HT-29 (cell line): ENCODE measurements around the gene TULP1. TPM values are rescaled to one million over a fixed set of nuclear protein-coding genes. Genes with fewer than 3 reads are reported as not detected.

Experiments
- DNase-seq: peaks from one replicate; pipeline ENCODE4 v3.0.0-alpha.2; 2015; ENCODE audit warnings: low spot score
- total RNA-seq: library from RNA; depleted of rRNA; stranded (reverse); fragments of >200 nt; shearing (Covaris generic); gene quantifications from 2 replicates; pipeline ENCODE4 v1.2.3, GENCODE V29; 2014

Gene TULP1
- total RNA-seq, 1 experiment from 2014 or later, result 0.48 TPM

DNA sequence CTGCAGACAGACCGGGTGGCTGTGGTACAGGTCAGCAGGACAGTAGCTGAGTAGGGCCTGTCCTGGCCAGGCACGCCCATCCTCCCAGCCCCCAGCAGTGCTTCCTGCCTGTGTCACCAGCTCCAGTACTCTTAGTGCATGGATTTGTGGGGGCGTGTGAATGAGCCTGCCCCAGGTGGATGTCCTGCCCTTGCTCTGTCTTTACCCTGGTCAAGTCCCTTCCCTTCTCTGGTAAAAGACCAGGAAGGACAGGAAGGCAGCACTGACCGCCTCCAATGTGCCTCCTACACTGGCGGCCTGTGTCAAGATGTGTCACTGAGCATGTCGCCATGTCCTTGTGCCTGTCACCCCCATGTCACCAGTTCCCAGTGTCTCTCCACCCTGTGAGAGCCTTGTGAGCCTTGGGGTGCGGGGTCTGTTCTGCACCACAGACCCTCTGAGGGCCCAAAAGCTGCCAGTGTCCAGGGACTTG, 27.7 kb downstream of the TULP1 start:
- peak; percentile 42 for DNase-seq

DNA sequence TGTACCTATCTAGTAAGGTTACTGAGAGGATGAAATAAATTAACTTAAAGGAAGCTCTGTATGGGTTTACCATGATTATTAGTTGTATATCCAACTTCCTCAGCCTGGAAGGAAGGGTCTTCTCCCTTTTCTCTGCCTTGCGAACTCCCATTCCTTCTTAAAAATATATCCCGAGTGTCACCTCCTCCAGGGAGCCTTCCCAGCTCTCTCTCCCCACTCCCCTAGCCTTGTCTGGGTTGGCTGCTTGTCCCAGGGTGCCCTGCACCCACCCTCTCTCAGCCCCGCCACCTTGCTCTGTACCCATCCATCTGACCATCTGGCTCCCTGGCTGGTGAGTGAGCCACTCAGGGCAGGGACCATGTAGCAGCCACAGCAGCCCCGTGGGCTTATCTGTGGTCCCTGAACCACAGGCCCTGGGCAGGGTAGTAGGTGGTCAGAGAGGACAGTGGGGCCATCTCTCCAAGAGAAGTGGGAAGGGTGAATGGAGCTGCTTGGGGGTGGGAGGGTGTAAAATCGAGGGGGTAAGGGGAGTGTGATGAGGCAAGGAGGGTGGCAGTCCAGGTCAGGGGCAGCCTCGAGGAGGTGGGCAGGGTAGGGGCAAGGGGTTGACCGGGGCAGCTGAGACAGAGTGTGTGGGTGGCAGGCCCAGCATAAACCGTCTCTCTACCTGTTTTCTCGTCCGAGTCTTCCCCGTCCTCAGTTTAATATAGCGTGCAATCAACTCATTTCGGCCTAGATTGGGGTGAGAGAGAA, 28.6 kb downstream of the TULP1 start:
- DNase-seq, result no peak

DNA sequence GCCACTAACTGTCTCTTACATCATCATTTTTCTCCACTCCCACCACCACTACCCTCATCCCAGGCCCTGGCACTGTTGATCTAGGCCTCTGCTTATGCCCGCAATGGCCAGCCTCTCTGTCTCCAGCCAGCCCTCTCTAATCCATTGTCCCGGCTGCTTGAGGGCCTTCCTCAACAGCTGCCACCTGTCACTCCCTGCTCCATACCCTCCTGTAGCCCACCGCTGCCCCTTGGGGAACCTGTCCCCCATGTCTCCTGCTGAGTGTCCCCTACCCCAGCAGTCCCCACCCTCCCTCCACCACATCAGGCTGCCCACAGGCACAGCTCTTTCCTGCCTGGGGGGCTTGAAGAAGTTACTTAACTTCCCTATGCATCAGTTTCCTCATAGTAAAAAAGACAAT, 29.2 kb downstream of the TULP1 start:
- no peak for DNase-seq

DNA sequence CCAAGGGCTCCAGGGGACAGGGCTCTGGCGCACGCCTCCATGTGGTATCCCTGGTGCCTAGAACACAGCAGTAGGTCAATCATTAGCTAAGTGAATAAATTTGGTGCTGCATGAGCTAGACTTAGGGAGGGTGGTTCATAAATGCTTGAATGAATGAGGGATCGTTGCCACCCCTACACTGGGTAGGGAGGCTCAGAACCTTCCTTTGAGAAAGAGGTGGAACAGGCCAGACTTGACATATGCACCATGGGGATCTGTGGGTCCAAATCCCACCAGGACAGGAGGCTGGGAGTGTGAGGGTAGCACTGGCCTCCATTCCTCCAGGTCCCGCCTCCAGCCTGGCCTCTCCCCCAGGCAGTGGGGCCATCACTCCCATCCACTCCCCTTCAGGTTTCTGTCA, 29.6 kb downstream of the TULP1 start:
- DNase-seq, result no peak

DNA sequence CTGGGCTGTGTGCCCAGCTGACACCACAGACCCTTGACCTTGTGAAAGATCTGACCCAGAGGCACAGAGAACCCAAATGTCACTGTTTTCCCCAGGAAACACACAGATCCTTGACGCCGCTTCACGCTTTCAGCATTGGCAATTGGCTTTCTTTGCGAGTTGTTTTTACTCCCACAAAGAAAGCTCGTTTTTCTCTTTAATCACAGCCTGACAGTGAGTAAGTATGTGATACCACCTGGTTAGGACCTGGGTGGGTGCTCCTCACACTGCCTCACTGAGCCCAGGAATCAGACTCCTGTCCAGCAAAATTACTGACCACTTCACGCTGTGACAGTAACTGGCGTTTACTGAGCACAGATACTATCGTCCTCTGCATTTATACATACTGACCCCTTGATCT, 31.5 kb downstream of the TULP1 start:
- no peak for DNase-seq

DNA sequence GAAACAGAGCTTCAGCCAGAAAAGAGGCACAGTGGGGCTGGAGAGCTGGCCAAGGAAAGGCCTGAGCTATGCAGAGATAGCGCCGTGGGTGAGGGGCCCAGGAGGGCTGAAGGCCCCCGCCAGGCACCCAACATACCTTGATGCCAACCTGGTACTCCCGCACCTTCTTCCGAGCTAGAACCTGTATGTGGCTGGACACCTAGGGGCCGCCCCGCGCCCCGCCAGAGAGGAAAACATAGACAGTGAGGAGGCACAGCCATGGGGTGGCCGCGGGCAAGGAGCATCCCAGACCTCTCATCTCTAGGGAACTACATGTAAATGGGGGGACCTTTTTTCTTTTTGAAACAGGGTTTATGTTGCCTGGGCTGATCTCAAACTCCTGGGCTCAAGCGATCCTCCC, 32.5 kb downstream of the TULP1 start:
- no peak for DNase-seq

DNA sequence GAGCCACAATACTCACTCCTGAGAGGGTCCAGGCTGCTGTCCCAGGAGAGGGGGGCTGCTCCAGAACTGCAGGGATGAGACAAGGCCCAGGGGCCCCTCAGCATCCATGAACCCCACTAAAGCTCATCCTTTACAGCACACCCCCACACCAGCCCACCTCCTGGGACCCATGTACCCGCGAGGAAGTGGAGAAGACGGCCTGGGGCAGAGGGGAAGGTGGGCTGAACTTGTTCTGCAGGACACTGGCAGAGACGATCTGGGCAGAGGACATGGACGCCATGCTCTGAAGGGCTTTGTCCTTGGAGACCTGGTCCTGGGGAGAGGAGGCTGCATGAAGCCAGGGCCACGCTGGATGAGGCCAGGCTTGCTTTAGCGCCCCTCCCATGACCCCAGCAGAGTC, 34.4 kb downstream of the TULP1 start:
- DNase-seq, result no peak

DNA sequence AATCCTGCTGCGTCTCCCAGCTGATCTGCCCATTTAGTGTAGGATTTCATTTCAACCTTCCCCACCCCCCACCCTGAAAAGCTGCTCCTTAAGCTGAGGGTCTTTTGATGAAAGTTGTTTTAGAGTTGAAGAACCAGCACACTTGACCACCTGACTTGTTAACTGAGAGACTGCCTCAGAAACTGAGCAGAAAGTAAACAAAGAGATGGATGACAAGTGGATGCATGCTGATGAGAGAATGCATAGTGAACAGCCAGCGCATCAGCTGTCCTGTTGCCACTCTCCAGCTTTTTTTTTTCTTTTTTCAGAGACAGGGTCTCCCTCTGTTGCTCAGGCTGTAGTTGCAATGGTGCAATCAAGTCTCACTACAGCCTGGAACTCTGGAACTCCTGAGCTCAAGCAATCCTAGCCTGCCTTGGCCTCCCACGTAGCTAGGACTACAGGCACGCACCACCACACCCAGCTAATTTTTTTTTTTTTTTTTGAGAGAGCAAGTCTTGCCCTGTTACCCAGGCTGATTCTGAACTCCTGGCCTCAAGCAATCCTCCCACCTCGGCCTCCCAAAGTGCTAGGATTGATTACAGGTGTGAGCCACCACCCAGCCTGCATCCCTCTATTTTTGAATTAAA, 35.0 kb downstream of the TULP1 start:
- DNase-seq, result no peak

DNA sequence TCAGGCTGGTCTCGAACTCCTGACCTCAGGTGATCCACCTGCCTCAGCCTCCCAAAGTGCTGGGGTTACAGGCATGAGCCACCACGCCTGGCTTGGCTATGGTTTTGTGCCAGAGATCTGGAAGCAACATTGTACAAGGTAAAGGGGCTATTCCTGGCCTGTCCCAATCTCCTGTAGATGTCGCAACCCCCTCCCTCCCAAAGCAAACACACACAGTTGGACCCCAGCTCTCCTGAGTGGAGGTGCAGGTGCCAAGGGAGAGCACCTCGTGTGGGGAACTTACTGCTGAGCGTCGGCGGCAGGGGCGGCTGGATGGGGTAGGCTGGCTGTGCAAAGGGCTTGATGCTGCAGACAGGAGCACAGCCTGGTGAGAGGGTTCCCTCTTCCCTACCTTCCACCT, 35.7 kb downstream of the TULP1 start:
- no peak for DNase-seq

DNA sequence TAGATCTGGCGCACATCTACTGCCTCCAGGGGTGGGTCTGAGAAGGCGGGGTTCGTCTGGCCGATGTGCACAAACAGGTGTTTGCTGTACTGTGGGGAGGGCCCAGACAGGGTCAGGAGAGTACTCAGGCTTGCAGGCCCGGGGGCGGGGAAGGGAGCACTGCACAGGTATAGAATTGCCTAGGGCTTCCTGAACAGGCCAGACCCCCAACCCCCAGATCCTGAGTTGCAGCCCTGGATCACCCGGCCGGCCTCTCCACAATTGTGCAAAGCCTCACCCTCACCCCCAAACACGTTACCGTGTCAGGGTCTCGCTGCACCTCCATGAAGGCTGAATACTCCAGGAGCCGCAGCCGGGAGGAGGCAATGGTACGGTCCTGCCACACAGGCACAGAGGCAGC, 36.7 kb downstream of the TULP1 start:
- no peak for DNase-seq

DNA sequence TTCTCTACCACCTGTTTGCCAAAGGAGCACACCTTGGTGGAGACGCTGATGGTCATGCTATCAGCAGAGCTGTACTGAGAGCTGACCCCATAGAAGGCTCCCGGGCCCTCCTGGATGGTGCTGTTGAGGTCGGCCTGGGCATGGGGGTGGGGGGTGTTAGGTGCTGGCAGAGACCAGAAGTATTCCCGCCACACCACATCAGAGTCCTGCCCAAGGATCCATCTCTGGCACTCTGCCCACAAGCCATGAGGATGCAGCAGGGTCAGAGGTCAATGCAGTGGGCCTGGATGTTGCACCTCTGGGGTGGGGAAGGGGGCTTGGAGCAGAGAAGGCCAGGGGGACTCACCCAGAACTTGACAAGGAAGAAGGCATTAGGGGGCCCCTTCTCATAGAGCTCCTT, 37.1 kb downstream of the TULP1 start:
- DNase-seq, result no peak

DNA sequence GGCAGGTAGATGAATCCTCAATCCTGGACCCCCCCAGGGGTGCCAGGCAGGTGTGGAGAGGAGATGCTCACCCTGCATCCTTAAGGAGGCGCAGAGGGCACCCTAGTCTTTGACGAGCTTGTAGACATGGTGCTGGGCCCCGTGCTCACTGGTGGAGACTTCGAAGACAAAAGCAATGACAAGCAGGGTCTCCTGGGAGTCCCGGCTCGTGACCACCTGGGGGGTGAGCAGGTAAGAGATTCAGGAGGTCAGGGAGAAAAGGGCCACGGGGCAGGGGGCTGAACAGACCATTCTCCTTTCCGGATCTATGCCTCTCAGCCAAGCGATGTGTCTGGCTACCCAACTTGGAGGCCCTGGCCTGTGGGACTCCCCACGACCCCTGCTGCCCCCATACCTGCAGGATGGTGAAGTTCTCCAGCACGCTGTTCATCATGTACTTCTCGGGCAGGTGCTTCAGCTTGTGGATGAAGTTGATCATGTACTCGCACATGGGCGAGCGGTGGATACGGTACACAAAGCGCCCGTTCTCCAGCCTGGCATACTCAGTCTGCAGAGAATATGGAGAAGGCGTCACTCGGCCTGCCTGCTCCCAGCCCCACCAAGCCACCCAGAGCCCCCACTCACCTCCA, 37.6 kb downstream of the TULP1 start:
- no peak for DNase-seq

DNA sequence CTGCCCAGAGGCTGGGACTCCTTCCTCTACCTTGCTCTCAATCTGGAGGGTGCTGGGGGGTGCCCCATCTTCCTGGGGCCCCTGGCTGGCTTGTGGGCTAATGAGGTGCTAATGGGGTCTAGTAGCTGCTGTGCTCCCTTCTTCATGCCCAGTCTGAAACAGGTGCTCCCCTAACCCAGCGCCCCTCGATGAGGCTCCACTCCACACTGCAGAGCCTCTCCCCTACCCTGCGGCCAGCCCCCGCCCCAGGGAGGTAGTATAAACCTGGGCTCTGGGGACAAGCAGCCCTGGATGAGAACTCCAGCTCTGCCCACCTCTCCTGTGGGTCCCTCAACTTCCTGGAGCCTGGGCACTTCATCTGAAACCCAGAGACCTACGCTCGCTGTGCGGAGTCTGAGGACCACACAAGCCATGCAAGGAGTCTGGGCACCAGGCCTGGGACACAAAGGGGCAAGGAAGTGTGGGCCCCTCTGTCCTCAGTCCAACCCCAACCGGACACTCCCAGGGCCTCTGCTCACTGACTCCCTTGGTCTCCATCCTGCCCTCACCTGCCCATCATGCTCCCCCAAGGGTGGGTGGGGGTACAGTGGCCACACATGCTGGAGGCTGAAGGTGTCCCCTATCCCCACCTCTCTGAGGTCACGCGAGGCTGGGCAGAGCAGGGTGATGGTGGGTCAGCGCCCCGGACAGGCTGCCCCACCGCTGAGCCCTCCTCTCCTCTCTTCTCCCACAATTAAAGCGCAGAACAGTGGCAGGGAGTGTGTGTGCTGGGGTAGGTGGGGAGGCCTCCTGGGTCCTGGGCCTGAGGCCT, 38.4 kb downstream of the TULP1 start:
- DNase-seq, result no peak

DNA sequence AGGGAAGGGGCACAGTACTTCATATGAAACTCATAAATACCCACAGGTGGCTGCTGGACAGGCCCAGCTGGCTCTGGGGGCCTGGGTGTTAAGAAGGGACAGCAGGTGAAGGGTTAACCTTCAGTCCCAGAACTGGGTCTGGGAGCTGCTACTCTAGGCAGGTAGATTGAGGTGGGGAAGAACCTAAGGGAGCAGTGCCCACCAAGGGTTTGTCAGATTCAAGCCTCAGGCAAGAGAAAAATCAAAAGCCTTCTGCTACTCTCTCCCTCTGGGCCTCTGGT, 38.9 kb downstream of the TULP1 start:
- no peak for DNase-seq

DNA sequence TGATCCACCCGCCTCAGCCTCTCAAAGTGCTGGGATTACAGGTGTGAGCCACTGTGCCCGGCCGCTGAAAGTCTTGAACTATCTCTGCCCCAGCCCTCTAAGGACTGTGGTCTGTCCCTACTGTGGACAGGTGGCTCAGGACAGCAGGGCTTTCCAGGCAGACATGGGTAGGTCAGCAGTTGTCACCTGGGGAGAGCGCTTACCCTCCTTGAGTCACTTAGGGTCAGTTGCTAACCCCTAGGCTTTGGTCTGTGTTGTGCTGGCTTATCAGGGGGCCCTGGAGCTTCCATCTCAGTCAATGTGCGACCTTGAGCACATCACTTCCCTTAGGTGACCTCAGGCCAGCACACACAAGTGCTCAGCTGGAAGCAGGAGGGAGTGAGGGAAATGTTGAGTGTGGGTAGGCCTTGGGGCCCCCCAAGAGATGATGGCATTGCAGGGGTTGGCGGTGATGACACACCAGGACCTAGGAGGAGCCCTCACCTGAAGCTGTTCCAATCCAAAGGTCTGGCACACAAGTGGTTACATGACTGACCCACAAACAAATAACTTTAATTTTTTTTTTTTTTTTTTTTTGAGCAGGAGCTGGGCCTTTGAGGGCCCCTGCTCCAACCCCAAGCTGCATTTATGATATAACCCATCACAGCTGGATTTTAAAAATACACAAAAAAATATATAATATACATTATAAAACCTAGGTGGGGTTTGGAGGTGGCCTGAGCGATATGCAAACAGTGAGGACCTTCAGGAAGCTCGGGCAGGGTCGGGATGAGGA, 39.4 kb downstream of the TULP1 start:
- DNase-seq, result no peak

DNA sequence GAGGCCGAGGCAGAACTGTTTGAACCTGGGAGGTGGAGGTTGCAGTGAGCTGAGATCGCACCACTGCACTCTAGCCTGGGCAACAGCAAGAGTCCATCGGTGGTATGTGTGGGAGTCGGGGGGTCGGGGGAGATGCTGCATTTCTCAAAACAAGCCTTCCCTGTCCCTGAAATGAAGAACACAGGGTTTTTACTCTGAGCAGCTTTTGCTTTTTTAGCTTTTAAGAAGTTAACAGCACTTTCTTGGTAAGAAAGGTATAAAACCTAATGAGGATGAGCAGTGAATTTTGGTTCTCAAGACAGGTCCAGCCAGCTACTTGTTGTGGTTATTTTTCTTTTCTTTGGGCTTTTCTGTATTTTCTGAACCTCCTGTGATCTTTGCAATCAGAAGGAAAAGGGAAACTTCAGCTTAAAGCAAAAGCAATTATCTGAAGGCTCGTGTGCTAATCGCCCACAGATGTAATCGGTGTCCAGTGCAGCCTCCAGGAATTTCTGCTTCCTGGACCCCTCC, 40.8 kb downstream of the TULP1 start:
- no peak for DNase-seq

DNA sequence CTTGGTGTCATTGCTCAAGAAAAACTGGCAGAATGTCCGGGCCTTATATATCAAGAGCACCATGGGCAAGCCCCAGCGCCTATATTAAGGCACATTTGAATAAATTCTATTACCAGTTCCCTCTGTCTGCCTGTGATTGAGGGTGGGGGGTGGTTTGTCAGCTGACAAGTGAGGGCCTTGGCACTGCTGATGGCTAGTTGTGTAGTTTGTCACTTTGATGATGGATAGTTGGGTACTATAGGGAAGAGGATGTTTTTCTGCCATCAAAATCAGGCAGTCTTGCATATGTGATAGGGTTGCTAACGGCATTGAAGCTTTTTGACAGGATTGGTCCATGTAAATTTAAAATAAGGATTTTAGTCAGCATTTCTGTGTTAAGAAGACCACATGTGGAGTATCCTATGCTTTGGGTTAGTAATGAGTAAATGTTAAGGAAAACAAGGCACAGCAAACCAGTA, 42.0 kb downstream of the TULP1 start:
- no peak for DNase-seq

DNA sequence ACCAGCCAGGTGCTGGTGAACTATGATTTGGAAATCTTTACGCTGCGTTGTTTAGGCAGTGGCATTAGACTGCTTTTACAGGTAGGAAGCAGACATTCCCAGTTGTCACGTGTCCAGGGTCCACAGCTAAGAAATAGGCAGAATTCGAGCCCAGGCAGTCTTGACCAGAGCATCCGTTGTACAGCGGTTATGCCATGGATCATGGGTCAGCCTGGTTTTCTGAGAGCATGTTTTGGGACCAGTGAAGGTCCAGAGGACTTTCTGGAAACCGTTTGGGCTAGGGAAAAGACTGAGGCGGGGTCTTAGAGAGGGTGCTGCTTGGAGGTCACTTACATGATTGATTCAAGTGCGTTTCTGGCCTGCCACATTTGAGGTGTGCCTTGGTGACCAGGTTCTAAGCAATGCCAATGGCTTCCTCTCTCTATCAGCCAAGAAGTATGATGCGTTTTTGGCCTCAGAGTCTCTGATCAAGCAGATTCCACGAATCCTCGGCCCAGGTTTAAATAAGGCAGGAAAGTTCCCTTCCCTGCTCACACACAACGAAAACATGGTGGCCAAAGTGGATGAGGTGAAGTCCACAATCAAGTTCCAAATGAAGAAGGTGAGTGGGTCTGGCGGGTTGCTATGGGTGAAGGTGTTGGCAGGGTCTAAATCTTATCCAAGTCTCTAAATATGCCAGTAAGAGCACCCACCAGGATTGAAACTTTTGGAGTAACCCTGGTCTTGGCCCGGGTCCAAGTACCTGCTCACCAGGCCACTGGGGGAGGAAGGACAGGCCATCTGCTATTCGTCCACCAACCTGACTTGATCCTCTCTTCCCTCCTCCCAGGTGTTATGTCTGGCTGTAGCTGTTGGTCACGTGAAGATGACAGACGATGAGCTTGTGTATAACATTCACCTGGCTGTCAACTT, 42.7 kb downstream of the TULP1 start:
- DNase-seq, result peak; percentile 56

DNA sequence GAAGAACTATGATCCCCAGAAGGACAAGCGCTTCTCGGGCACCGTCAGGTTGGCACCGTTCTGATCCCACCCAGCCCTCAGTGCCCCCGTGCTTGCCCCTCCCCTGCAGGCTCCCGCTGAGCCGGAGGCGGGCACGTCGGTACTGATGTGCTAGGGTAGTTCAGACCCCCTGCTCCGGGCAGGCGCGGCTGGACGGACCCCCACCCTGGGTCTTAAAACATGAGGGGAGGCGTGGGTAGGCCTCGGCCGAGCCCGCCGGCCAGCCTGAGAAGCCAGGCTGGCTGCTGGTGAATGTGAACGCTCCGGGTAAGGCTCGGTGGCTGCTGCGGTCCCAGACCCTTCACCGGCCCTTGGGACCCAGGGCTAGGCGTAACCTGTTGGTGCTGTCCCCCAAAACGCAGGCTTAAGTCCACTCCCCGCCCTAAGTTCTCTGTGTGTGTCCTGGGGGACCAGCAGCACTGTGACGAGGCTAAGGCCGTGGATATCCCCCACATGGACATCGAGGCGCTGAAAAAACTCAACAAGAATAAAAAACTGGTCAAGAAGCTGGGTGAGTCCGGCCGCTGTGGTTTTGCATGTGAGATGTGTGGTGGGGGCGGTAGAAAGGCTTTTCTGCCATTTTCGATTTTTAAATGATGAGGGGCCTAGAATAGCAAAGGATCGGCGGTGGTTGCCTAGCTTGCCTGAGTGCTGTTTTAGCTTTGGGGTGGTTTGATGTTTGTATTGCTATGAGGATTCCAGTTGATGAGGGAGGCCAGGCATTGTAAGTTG, 43.5 kb downstream of the TULP1 start:
- peak; percentile 36 for DNase-seq
